ENCODE measurements around the gene PLEKHG4B. TPM values are rescaled to one million over a fixed set of nuclear protein-coding genes. Genes with fewer than 3 reads are reported as not detected.

The PLEKHG4B gene
- total RNA-seq, 2 donors from 2014 or later, result under 0.01 to 0.28 TPM

GRCh38 chr5:180286-180918 lies 88.4 kb downstream of the PLEKHG4B start:
- Histone ChIP-seq H3K27ac (no peak overlapping the region), H3K36me3 (no peaks in the 10 kb centered on the region), H3K27me3 (replicated peaks; ENCODE audit: insufficient read depth) (no peaks in the 10 kb centered on the region), H3K4me1 (ENCODE audit: control insufficient read depth in 1 of 2, low read depth in 2 of 2) (no peaks in the 10 kb centered on the region), H3K4me3 (no peak overlapping the region), H3K9me3 (no peaks in the 10 kb centered on the region)
- ATAC-seq (ENCODE audit: insufficient number of reproducible peaks, low FRiP score, low read depth) (no peak), DNase-seq (ENCODE audit: low spot score) (no peak)
- TF ChIP-seq CTCF (IDR thresholded peaks at IDR 0.05), result no peak

DNA sequence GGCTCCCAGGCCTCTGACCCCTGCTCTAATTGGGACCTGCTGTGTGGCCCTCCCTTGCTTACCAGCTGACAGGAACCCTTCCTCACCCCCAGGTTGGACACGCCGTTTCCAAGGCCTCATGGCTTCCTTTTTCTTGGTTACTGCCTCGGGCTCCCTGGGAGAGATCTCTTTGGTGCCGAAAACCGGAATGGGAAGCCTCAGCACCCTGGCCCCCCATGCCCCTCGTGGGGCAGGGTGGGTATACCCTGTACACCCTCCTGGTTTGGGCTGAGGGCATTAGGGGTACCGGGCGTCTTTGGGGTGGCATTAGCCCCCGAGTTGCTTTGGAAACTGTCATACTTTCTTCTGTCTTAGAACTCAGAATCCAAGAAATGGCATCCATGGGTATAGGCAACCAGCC lies 89.2 kb downstream of the PLEKHG4B start:
- ATAC-seq (ENCODE audit: insufficient number of reproducible peaks, low FRiP score, low read depth) (no peak), DNase-seq (ENCODE audit: low spot score) (no peak)
- Histone ChIP-seq H3K27ac (no peak overlapping the region), H3K4me1 (ENCODE audit: control insufficient read depth in 1 of 2, low read depth in 2 of 2) (no peaks in the 10 kb centered on the region), H3K4me3 (no peak overlapping the region), H3K36me3 (no peaks in the 10 kb centered on the region), H3K9me3 (no peaks in the 10 kb centered on the region), H3K27me3 (replicated peaks; ENCODE audit: insufficient read depth) (no peaks in the 10 kb centered on the region)
- no peak for TF ChIP-seq CTCF (IDR thresholded peaks at IDR 0.05)

GRCh38 chr5:181566-181965 lies 89.6 kb downstream of the PLEKHG4B start:
- ATAC-seq (ENCODE audit: insufficient number of reproducible peaks, low FRiP score, low read depth) (no peak), DNase-seq (ENCODE audit: low spot score) (no peak)
- Histone ChIP-seq H3K27ac (no peak overlapping the region), H3K9me3 (no peaks in the 10 kb centered on the region), H3K4me1 (ENCODE audit: control insufficient read depth in 1 of 2, low read depth in 2 of 2) (no peaks in the 10 kb centered on the region), H3K36me3 (no peaks in the 10 kb centered on the region), H3K4me3 (no peak overlapping the region), H3K27me3 (replicated peaks; ENCODE audit: insufficient read depth) (no peaks in the 10 kb centered on the region)
- TF ChIP-seq CTCF (IDR thresholded peaks at IDR 0.05), result no peak

DNA sequence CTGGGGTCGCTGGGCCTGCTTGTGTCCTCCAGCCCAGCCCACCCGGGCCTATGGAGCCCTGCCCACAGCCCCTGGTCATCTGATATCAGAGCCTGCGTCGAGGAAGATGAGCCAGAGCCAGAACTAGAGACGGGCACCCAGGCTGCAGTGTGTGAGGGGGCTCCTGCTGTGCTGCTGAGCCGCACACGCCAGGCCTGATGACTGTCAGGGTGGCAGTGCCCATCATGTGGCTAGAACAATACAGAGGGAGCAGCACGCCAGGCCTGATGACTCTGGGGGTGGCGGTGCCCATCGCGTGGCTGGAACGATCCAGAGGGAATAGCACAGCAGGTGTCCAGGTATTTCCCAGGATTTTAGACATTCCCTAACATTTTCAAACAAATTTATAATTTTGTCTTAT lies 90.2 kb downstream of the PLEKHG4B start:
- DNase-seq (ENCODE audit: low spot score) (no peak), ATAC-seq (ENCODE audit: insufficient number of reproducible peaks, low FRiP score, low read depth) (no peak)
- no peaks in the 10 kb centered on the region for H3K27me3 ChIP-seq (replicated peaks; ENCODE audit: insufficient read depth)
- no peaks in the 10 kb centered on the region for H3K36me3 ChIP-seq
- no peak for TF ChIP-seq CTCF (IDR thresholded peaks at IDR 0.05)
- no peak overlapping the region for H3K4me3 ChIP-seq
- no peaks in the 10 kb centered on the region for H3K4me1 ChIP-seq (ENCODE audit: control insufficient read depth in 1 of 2, low read depth in 2 of 2)
- H3K27ac ChIP-seq, result no peak overlapping the region
- H3K9me3 ChIP-seq, result no peaks in the 10 kb centered on the region

GRCh38 chr5:184471-184870 lies 92.5 kb downstream of the PLEKHG4B start:
- H3K27ac ChIP-seq, result no peak overlapping the region
- no peak for DNase-seq (ENCODE audit: low spot score)

More at GRCh38 chr5:184471-184870, 92.5 kb downstream of the PLEKHG4B start:
- no peak for ATAC-seq (ENCODE audit: insufficient number of reproducible peaks, low FRiP score, low read depth)
- TF ChIP-seq CTCF (IDR thresholded peaks at IDR 0.05), result no peak
- H3K4me1 ChIP-seq (ENCODE audit: control insufficient read depth in 1 of 2, low read depth in 2 of 2), result peaks cover 0 to 9% of the 10 kb centered on the region in 2 donors
- H3K9me3 ChIP-seq, result no peaks in the 10 kb centered on the region
- H3K36me3 ChIP-seq, result no peaks in the 10 kb centered on the region
- no peaks in the 10 kb centered on the region for H3K27me3 ChIP-seq (replicated peaks; ENCODE audit: insufficient read depth)
- no peak overlapping the region for H3K4me3 ChIP-seq

All from thoracic aorta (tissue), 2 donors.